Sigmoid colon (tissue), 7 donors: ENCODE data around the gene CHAC1. TPM values are rescaled to one million over a fixed set of nuclear protein-coding genes. Genes with fewer than 3 reads are reported as not detected.

ENCODE experiments used
- DNase-seq: peaks from one replicate; pipeline ENCODE4 v3.0.0-alpha.2; 2019
- H3K27ac ChIP-seq, 4 donors: fragments of 200-600 bp; sonication (generic); one replicate each; pipeline ENCODE4 v1.5.1; 2016 to 2019; ENCODE audit warnings: mild to moderate bottlenecking in 1 of 4
- H3K27me3 ChIP-seq, 3 donors: fragments of 200-600 bp; sonication (generic); one replicate each; pipeline ENCODE4 v1.5.1; 2019; ENCODE audit warnings: mild to moderate bottlenecking in 1 of 3
- H3K36me3 ChIP-seq, 4 donors: fragments of 200-600 bp; sonication (generic); one replicate each; pipeline ENCODE4 v1.5.1; 2016 to 2019
- H3K4me1 ChIP-seq, 4 donors: fragments of 200-600 bp; sonication (generic); one replicate each; pipeline ENCODE4 v1.5.1; 2017 to 2019
- H3K4me3 ChIP-seq, 4 donors: fragments of 200-600 bp; sonication (generic); one replicate each; pipeline ENCODE4 v1.5.1; 2017 to 2019; ENCODE audit warnings: mild to moderate bottlenecking in 2 of 4, moderate library complexity in 1 of 4
- H3K9me3 ChIP-seq, 4 donors: fragments of 200-600 bp in 3 of 4; sonication (generic) in 3 of 4; one replicate each; pipeline versions ENCODE4 v1.5.1 to v1.6.1; 2013 to 2019
- EP300 ChIP-seq, 4 donors: sonication (generic); formaldehyde crosslinking; IDR thresholded peaks; one replicate each; pipeline ENCODE4 v1.6.1; 2017; ENCODE audit warnings: antibody characterized with exemption in 4 of 4
- POLR2A ChIP-seq, 2 donors: fragments of 450-650 bp; IDR thresholded peaks; one replicate each; pipeline ENCODE4 v1.6.1; 2016; ENCODE audit warnings: antibody characterized with exemption in 2 of 2, mild to moderate bottlenecking in 2 of 2, moderate library complexity in 2 of 2
- POLR2AphosphoS5 ChIP-seq, 4 donors: sonication (generic); formaldehyde crosslinking; IDR thresholded peaks; one replicate each; pipeline ENCODE4 v1.6.1; 2017; ENCODE audit warnings: antibody characterized with exemption in 4 of 4
- WGBS, 2 donors: extraction: QIAGEN DNeasy Blood & Tissue Kit; methylation state at CpG; one replicate each; pipeline ENCODE4 v1.1.7; 2013; 5-methylcytosine and 5-hydroxymethylcytosine counted together
- intact Hi-C: fragments of 100-400 bp; cut with DNase I; formaldehyde crosslinking; loops from one replicate; pipeline ENCODE4 v1.15.1; 2023
- polyA plus RNA-seq, 3 donors: library from polyadenylated mRNA; stranded (reverse); fragments of 200-250 nt; gene quantifications; one replicate each; pipeline ENCODE4 v1.2.3, GENCODE V29; 2013
- total RNA-seq, 4 donors: library from RNA; depleted of rRNA; stranded (reverse); fragments of >200 nt; gene quantifications; one replicate each; pipeline ENCODE4 v1.1.0, GENCODE V29; 2016
- TF ChIP-seq, protein P1 (sequence below), 4 experiments: fragments of 450-650 bp in 3 of 4; fragments of 200-600 bp in 1 of 4; IDR thresholded peaks; one replicate each; pipeline ENCODE4 v1.5.1; 2016 to 2019; ENCODE audit warnings: antibody characterized with exemption in 4 of 4, mild to moderate bottlenecking in 3 of 4, moderate library complexity in 2 of 4
- donor health status: healthy with polysubstance abuse.
- donor health status: Bipolar disorder and iron deficiency.
- donor health status: healthy.

Gene CHAC1
- total and polyA plus RNA-seq, 7 donors = 0.66 to 31.4 (median 3.0) TPM

- H3K4me1 ChIP-seq = peaks cover 0 to 58% (median 56%) of the 10 kb centered on the region in 4 donors
- peak overlapping the region in 1 of 4 donors; percentile 30 for H3K4me3 ChIP-seq
- no peak for DNase-seq
- no peaks in the 10 kb centered on the region for H3K36me3 ChIP-seq
- no peak overlapping the region for H3K27ac ChIP-seq
- TF ChIP-seq, protein P1, sequence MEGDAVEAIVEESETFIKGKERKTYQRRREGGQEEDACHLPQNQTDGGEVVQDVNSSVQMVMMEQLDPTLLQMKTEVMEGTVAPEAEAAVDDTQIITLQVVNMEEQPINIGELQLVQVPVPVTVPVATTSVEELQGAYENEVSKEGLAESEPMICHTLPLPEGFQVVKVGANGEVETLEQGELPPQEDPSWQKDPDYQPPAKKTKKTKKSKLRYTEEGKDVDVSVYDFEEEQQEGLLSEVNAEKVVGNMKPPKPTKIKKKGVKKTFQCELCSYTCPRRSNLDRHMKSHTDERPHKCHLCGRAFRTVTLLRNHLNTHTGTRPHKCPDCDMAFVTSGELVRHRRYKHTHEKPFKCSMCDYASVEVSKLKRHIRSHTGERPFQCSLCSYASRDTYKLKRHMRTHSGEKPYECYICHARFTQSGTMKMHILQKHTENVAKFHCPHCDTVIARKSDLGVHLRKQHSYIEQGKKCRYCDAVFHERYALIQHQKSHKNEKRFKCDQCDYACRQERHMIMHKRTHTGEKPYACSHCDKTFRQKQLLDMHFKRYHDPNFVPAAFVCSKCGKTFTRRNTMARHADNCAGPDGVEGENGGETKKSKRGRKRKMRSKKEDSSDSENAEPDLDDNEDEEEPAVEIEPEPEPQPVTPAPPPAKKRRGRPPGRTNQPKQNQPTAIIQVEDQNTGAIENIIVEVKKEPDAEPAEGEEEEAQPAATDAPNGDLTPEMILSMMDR (IDR thresholded peaks at IDR 0.05) = no peak
- TF ChIP-seq POLR2A (IDR thresholded peaks at IDR 0.05) = no peak
- no peak for TF ChIP-seq EP300 (IDR thresholded peaks at IDR 0.05)
- TF ChIP-seq POLR2AphosphoS5 (IDR thresholded peaks at IDR 0.05) = no peak
- H3K9me3 ChIP-seq = no peaks in the 10 kb centered on the region
- H3K27me3 ChIP-seq = peaks cover 64 to 68% (median 68%) of the 10 kb centered on the region in 3 donors
- 10 to 26% methylated on average over 33 of the region's 33 CpGs for WGBS, 2 donors
- intact Hi-C loops = no loop called here
These were observed 26.4 kb upstream of the CHAC1 start for GRCh38 chr15:40926659-40927494.

- peaks cover 66 to 74% (median 74%) of the 10 kb centered on the region in 3 donors for H3K27me3 ChIP-seq
- intact Hi-C loops = no loop called here
- H3K9me3 ChIP-seq = no peaks in the 10 kb centered on the region
- H3K4me1 ChIP-seq = peaks cover 0 to 58% (median 56%) of the 10 kb centered on the region in 4 donors
- DNase-seq = no peak
- peak overlapping the region in 2 of 4 donors; percentile 51 to 52 for H3K4me3 ChIP-seq
- no peak for TF ChIP-seq POLR2AphosphoS5 (IDR thresholded peaks at IDR 0.05)
- TF ChIP-seq, protein P1 (IDR thresholded peaks at IDR 0.05) = no peak
- TF ChIP-seq POLR2A (IDR thresholded peaks at IDR 0.05) = no peak
- TF ChIP-seq EP300 (IDR thresholded peaks at IDR 0.05) = no peak
- no peak overlapping the region for H3K27ac ChIP-seq
- WGBS, 2 donors = 2 to 8% methylated on average over 24 of the region's 24 CpGs
- H3K36me3 ChIP-seq = no peaks in the 10 kb centered on the region
These were observed 25.8 kb upstream of the CHAC1 start for GRCh38 chr15:40927495-40927872.

- peak overlapping the region in 1 of 4 donors; percentile 23 for H3K27ac ChIP-seq
- peak overlapping the region in 3 of 4 donors; percentile 46 to 52 (median 51) for H3K4me3 ChIP-seq
- peaks cover 66 to 81% (median 80%) of the 10 kb centered on the region in 3 donors for H3K27me3 ChIP-seq
- H3K36me3 ChIP-seq = no peaks in the 10 kb centered on the region
- TF ChIP-seq POLR2AphosphoS5 (IDR thresholded peaks at IDR 0.05) (no peak), EP300 (IDR thresholded peaks at IDR 0.05) (no peak), POLR2A (IDR thresholded peaks at IDR 0.05) (no peak)
- TF ChIP-seq, protein P1 (IDR thresholded peaks at IDR 0.05) = no peak
- WGBS, 2 donors = 1% methylated on average over 68 of the region's 68 CpGs
- H3K4me1 ChIP-seq = peaks cover 0 to 58% (median 56%) of the 10 kb centered on the region in 4 donors
- no peaks in the 10 kb centered on the region for H3K9me3 ChIP-seq
- no peak for DNase-seq
- intact Hi-C loops = no loop called here
These were observed 25.1 kb upstream of the CHAC1 start for GRCh38 chr15:40927873-40928806.

DNA sequence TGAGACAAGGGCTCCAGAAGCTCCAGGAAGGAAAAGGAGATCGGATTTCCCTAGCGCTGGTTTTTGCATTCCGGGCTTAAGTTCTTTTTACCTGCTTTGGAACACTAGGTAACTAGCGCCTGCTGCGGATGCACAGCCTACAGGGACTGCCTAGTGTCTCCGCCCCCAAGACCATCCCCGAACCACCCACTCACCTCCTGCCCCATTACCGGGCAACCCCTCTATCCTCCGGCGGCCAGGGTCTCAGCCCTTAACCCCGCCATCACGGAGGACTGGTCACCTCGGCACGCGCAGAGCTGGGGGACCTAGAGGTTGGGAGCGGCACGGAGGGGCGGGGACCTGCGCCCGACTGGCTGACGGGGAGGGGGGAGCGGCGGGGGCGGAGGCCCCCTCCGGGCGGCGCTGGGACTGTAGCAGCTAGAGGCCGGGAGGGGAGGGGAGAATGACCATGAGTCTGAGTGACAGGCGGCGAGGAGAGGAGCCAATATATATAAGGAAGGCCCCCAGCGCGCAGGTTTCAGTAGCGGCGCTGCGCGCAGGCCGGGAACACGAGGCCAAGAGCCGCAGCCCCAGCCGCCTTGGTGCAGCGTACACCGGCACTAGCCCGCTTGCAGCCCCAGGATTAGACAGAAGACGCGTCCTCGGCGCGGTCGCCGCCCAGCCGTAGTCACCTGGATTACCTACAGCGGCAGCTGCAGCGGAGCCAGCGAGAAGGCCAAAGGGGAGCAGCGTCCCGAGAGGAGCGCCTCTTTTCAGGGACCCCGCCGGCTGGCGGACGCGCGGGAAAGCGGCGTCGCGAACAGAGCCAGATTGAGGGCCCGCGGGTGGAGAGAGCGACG, 24.2 kb upstream of the CHAC1 start, which contains the start of gene DLL4:
Gene DLL4 (plus strand): TSS at position 520 of the 839 bp plus-strand sequence. CDS start 329 bp downstream, outside the sequence.
- Histone ChIP-seq H3K4me1 (peaks cover 0 to 58% (median 56%) of the 10 kb centered on the region in 4 donors), H3K36me3 (no peaks in the 10 kb centered on the region), H3K27me3 (peaks cover 66 to 86% (median 84%) of the 10 kb centered on the region in 3 donors), H3K4me3 (peak within 1 kb of the TSS; percentile 17 to 52 (median 48)), H3K27ac (peak within 1 kb of the TSS in 3 of 4 donors; percentile 34 to 47 (median 40)), H3K9me3 (no peaks in the 10 kb centered on the region)
- no peak for DNase-seq
- intact Hi-C loops = no loop called here
- TF ChIP-seq POLR2AphosphoS5 (IDR thresholded peaks at IDR 0.05) (peak; percentile 36 to 80 (median 76)), EP300 (IDR thresholded peaks at IDR 0.05) (no peak), POLR2A (IDR thresholded peaks at IDR 0.05) (peak in 1 of 2 donors; percentile 77)
- TF ChIP-seq, protein P1 (IDR thresholded peaks at IDR 0.05) = no peak
- WGBS, 2 donors = 1% methylated on average over 71 of the region's 71 CpGs
